Keratinocyte (primary cell): ENCODE measurements around the gene TAF11L13.

Experiments used
- CTCF ChIP-seq, 3 experiments: IDR thresholded peaks in 1 of 3; conservative IDR thresholded peaks in 1 of 3; optimal IDR thresholded peaks in 1 of 3; 2 replicates in 2 of 3; 3 replicates in 1 of 3; pipeline versions ENCODE3 to v1.5.1; 2011; ENCODE audit warnings: low read length in 3 of 3, mild to moderate bottlenecking in 3 of 3, moderate library complexity in 2 of 3, control low read depth in 1 of 3, inconsistent platforms in 1 of 3; ENCODE audit not compliant: insufficient read depth in 2 of 3; ENCODE audit errors: extremely low read depth in 1 of 3
- EZH2 ChIP-seq: IDR thresholded peaks from one replicate; pipeline ENCODE4 v1.6.1; 2012; ENCODE audit warnings: inconsistent platforms, mild to moderate bottlenecking, low read length, moderate library complexity

DNA sequence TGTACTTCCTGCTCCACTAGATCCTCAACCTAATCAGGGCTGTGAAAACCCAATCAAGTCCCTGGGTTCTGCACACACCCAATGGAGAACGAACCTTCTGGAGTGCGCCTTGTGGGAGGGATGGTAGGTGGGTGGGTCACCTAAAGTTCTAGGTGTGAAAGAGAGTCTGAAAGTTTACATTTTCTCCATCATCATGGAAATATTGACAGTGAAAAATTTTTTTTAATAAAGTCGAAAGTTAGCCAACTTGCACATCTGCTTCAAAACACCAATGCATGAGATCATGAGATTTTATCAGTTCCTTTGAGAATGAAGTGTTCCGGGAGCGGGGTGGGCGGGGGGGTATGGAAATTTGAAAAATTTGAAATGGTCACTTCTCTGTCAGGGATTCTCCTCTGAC, 24.0 kb downstream of the TAF11L13 start:
- TF ChIP-seq CTCF (optimal IDR thresholded peaks at IDR 0.05 in 1 of 3, IDR thresholded peaks at IDR 0.05 in 1 of 3, conservative IDR thresholded peaks at IDR 0.05 in 1 of 3; ENCODE audit: extremely low read depth in 1 of 3, insufficient read depth in 2 of 3, low read length in 3 of 3), result no peak
- no peak for TF ChIP-seq EZH2
